ENCODE data around the gene ZSWIM6. TPM values are rescaled to one million over a fixed set of nuclear protein-coding genes. Genes with fewer than 3 reads are reported as not detected.

ZSWIM6 gene
- total RNA-seq, 1 donor, result 6.9 TPM

GRCh38 chr5:61304590-61305381, 27.3 kb upstream of the ZSWIM6 start:
- DNase-seq (ENCODE audit: low read depth), result peak; percentile 99
- TF ChIP-seq, protein P1, sequence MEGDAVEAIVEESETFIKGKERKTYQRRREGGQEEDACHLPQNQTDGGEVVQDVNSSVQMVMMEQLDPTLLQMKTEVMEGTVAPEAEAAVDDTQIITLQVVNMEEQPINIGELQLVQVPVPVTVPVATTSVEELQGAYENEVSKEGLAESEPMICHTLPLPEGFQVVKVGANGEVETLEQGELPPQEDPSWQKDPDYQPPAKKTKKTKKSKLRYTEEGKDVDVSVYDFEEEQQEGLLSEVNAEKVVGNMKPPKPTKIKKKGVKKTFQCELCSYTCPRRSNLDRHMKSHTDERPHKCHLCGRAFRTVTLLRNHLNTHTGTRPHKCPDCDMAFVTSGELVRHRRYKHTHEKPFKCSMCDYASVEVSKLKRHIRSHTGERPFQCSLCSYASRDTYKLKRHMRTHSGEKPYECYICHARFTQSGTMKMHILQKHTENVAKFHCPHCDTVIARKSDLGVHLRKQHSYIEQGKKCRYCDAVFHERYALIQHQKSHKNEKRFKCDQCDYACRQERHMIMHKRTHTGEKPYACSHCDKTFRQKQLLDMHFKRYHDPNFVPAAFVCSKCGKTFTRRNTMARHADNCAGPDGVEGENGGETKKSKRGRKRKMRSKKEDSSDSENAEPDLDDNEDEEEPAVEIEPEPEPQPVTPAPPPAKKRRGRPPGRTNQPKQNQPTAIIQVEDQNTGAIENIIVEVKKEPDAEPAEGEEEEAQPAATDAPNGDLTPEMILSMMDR (IDR thresholded peaks at IDR 0.05; ENCODE audit: insufficient read depth, low read length), result no peak
- peak overlapping the region; percentile 65 for H3K4me3 ChIP-seq (ENCODE audit: low read depth, low read length)

DNA sequence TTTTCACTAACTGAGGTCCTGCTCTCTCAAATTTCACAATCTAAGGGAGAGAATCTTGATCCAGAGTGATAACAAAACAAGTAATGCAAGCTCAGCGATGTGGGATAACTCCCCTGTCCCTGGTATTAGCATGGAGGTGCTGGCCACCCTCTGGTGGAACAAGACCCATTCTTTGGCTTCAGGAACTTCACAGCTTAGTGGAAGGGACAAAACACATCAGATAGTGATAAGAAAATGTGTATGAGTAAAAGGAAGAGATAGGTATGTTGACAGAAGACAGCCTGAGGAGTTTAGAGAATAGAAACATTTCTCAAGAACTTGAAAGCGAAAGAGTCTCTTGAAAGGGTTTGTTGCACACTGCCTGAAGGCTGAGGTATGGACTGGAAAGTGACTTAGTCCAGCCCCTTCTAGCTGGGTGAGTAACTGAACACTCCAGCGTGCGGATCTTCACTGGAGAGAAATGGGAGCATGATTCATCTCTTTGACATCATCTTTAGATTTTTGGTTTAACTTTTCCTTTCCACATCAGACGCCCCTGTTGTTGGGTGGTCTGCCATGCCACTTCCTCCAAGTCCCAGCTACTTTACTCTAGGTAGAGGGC, 25.4 kb upstream of the ZSWIM6 start:
- TF ChIP-seq, protein P1 (IDR thresholded peaks at IDR 0.05; ENCODE audit: insufficient read depth, low read length), result no peak
- peak overlapping the region; percentile 26 for H3K4me3 ChIP-seq (ENCODE audit: low read depth, low read length)
- DNase-seq (ENCODE audit: low read depth), result peak; percentile 84

DNA sequence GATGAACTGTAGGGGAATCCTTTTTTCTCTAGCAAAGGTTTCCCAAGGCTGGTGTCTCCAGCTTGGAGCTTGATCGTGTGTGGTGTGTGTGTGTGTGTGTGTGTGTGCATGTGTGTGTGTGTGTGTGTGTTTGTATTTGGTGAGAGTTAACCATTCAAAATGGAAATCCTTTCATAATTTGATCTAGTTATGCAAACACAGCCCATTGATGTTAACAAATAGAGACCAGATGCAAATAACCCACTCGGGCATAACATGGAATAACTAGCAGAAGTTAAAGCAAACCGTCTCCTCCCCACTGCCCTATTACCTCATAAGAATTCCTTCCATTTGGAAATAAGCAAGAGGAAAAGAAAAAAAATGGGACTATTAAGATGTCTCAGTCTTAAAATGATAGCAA, 24.9 kb upstream of the ZSWIM6 start:
- DNase-seq (ENCODE audit: low read depth), result no peak
- peak overlapping the region; percentile 26 for H3K4me3 ChIP-seq (ENCODE audit: low read depth, low read length)
- TF ChIP-seq, protein P1 (IDR thresholded peaks at IDR 0.05; ENCODE audit: insufficient read depth, low read length), result no peak

DNA sequence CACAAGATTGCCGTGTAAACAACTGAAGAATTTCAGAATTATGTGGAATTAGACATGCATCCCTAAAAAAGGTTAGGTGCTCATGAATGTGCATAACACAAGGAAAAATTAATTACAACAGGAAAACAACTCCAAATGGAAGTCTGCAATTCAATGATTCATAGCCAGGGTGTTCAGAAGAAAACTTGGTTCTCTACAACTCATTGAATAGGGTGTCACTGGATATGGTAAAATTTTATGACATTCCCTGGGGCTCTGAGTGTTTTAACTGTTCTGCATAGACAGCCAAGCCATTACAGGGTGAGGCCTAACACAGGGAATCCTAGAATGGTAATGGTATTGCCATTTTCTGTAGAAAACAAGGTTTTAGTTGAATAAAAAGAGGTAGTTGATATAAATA, 24.4 kb upstream of the ZSWIM6 start:
- TF ChIP-seq, protein P1 (IDR thresholded peaks at IDR 0.05; ENCODE audit: insufficient read depth, low read length), result no peak
- H3K4me3 ChIP-seq (ENCODE audit: low read depth, low read length), result no peak overlapping the region
- no peak for DNase-seq (ENCODE audit: low read depth)

DNA sequence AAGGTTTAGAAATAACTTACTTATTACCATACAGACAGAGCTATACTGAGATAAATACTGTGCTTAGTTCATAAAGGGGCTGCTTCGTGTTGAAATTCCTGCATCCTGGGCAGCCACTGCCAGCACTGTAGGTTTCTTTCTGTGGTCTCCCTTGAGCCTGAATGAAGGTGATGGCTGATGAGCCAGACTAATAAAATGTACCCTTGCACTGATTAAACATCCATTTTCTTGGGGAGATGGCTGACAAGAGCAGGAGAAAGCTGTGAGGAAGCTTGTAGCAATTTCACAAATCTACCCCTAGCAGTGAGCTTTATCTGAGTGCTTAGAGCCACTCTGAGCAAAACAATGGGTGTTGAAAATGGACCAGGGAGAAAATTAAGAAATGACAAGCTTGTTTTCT, 23.3 kb upstream of the ZSWIM6 start:
- H3K4me3 ChIP-seq (ENCODE audit: low read depth, low read length), result no peak overlapping the region
- DNase-seq (ENCODE audit: low read depth), result peak; percentile 40
- TF ChIP-seq, protein P1 (IDR thresholded peaks at IDR 0.05; ENCODE audit: insufficient read depth, low read length), result no peak

DNA sequence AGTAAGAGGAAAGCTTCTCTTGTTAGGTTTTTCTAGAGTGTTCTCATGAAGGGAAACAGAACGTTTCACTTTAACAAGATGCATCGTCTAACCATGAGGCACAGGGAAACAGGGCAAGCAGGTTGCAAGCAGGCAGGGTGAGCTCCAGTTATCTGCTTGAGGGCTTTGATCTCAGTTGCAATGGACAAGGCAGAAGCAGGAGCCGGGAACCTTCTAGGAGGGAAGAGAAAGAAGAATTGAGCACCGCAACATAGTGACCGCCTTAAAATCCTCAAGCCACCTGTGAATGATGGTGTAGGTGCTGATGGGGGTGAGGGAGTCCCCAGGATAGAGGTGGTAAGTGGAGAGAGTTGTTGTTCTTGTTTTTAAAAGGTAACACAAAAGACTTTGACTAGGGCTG, 22.9 kb upstream of the ZSWIM6 start:
- no peak for DNase-seq (ENCODE audit: low read depth)
- no peak overlapping the region for H3K4me3 ChIP-seq (ENCODE audit: low read depth, low read length)
- TF ChIP-seq, protein P1 (IDR thresholded peaks at IDR 0.05; ENCODE audit: insufficient read depth, low read length), result no peak
